GM12865 (cell line): ENCODE results near the gene GRID2IP.

ENCODE experiments used
- DNase-seq: peaks from one replicate; pipeline ENCODE4 v3.0.0; 2010; ENCODE audit warnings: low read depth
- H3K4me3 ChIP-seq: 2 replicates; pipeline ENCODE4 v1.5.1; 2011; ENCODE audit warnings: mild to moderate bottlenecking, low read depth, low read length, control low read depth
- CTCF ChIP-seq: IDR thresholded peaks from 2 replicates; pipeline ENCODE4 v1.5.1; 2011; ENCODE audit warnings: low read length, control low read depth, low read depth, inconsistent platforms; ENCODE audit not compliant: insufficient read depth; ENCODE audit errors: missing control alignments

Gene GRID2IP

GRCh38 chr7:6571160-6571779 lies 20.0 kb upstream of the GRID2IP start:
- peak; percentile 42 for DNase-seq
- TF ChIP-seq CTCF = no peak
- H3K4me3 ChIP-seq = no peak overlapping the region

- no peak for TF ChIP-seq CTCF
- DNase-seq = no peak
- H3K4me3 ChIP-seq = no peak overlapping the region
Measured at GRCh38 chr7:6567886-6568285, 16.6 kb upstream of the GRID2IP start.

GRCh38 chr7:6565655-6566054 lies 14.4 kb upstream of the GRID2IP start:
- no peak for TF ChIP-seq CTCF
- DNase-seq = no peak
- H3K4me3 ChIP-seq = no peak overlapping the region

- DNase-seq = no peak
- H3K4me3 ChIP-seq = no peak overlapping the region
- TF ChIP-seq CTCF = no peak
Measured at GRCh38 chr7:6563936-6564770, 12.9 kb upstream of the GRID2IP start.

- no peak for DNase-seq
- TF ChIP-seq CTCF = no peak
- H3K4me3 ChIP-seq = no peak overlapping the region
Measured at GRCh38 chr7:6562106-6562505, 10.8 kb upstream of the GRID2IP start.

GRCh38 chr7:6559896-6560295 lies 8.6 kb upstream of the GRID2IP start:
- DNase-seq = no peak
- no peak overlapping the region for H3K4me3 ChIP-seq
- TF ChIP-seq CTCF = no peak
